GM21367 (cell line): ENCODE data around the gene CAPN15.

Source experiments
- ATAC-seq: cut with Tn5 transposase; IDR thresholded peaks from one replicate; pipeline ENCODE4 v1.9.1; 2021; ENCODE audit not compliant: unreplicated experiment

Gene CAPN15

DNA sequence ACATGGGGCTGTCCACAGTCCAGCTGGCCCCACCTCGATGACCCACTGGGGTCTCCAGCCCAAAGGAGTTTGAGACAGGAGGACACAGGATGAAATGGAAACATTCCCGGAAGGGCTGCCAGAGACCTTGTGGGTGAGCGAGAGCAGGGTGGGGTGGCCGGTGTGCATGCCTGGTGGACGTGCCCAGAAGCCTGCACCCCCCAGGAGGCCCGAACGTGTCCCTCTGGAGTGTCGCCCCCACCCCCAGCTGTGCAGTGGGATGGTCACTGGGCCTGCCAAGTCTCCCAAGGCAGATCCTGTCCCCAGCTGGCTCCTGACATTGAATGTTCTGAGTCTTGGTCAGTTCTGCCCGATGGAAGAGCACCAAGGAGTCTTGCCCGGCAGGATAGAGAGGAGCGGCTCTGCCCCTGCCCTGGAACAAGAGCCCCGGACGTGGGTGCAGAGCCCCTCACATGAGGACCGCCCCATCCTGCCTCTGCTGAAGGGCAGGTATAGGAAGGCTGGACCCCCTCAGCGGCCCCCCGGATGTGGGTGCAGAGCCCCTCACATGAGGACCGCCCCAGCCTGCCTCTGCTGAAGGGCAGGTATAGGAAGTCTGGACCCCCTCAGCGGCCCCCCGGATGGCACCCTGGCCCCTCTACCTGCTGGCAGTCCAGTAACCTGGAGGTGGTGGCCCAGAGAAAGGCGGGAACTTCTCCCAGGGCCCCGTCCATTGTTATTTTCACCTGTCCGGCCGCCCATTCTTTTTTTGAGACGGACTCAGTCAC lies 3.1 kb upstream of the CAPN15 start:
- ATAC-seq, result no peak

DNA sequence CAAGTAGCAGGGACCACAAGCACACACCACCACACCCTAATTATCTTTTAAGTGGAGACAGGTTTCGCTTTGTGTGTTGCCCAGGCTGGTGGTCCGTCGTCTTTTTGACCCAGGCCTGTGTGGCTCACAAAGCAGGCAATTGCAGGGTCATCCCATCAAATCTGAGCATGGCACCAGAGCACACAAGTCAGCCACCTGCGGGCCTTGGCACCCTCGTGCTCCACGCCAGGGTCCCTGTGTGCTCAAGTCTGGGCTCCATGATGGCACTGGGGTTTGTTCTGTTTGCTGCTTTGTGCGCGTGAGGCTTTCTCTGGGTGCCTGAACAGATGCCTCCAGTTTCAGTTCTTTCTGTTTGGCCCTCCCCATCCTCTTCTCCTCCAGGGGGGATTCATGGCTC lies 2.4 kb upstream of the CAPN15 start:
- no peak for ATAC-seq

DNA sequence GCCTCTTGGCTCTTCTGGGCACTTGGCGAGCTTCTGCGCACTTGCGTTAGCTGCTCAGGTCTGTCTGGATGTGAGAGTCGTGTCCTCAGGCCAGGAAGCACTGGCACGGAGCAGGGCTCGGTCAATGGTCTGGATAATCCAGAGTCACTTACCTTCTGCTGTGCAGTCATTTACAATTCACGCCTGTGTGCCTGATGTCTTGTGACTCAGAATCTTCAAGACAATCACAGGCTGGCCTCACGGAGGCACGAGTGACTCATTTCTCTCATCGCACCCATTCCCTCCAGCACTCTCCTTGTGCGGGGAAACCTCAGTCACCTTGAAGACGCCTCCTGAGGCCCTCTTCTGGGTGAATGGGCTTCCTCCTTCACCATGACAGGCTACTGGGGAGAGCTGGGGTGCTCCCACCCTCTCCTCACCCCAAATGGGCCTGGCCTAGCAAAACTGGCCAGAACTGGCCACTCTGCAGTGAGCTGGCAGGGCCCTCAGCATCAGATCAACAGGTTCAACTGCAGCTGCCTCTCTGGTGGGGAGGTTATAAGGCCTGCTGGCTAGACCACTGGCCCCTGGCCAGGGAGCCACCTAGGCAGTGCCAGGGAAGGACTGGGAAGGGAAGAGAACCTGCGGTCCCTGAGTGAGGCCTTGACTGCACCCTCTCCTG lies 1.9 kb upstream of the CAPN15 start:
- no peak for ATAC-seq

- ATAC-seq, result no peak
Measured at GRCh38 chr16:526181-527014, 1.1 kb upstream of the CAPN15 start.

DNA sequence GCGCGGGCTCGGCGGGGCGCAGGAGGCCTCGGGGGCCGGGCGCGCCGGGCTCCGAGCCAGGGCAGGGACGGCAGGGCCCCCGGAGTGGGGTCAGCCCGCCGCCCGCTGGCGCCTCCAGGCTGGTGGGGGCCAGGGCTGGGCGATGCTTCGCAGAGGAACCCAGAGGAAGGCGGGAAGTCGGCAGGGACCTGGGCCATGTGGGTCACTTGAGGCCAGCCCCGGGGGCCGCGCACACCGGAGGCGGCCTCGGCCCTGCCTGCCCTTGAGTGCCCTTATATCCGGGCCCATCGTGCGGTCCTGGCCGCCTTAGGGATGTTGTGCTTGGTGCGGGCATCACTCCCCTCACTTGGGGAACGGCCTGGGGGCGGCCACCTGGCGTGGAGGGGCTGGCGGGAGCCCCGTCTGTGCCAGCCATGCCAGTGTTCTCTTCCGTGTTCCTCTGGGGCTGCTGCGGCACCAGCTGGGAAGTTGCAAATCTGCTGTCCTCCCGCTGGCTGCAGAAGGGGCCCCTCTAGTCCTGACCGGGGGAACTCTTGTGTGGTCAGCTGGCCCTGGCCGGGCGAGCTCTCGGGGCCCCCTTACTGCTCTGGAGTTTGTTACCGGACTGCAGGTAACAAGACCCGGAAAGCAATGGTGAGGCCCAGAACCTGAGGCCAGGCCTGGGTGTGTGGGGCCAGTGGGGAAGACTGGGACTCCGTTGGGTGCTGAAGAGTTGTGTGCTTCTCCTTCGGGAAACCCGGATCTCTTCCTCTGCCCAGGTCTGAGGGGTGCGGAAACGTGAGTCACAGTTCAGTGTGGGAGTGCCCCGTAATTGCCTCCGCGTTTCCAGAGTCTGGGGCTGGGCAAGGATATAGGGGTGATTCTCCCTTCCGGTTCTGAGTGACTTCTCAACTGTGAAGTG lies 849 bp downstream of the CAPN15 start:
- ATAC-seq, result peak; percentile 0

DNA sequence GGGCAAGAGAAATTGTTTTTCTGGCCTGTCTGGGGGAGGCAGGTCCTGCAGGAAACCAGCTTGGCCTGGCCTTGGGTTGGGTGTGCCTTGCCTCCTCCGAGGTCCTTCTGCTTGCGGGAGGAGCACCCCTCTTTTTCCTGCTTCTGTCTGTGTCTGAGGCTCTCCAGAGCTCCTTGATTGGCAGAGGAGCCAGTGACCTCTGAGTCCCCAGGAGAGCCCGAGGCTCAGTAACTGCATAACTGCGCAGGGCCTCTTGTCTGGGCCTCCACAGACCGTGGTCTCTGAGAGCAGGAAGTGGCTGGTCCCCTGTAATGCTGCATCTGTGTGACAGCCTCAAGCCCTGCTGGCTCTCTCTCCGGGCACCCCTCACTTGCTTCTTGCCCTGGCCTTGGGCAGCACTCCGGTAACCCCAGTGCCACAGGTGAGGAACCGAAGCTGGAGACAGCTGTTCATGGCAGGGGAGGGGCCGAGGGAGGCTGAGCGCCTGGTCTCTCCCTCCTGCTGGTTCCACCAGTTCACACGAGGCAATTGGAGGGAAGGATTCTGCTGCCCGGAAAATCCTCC lies 1.6 kb downstream of the CAPN15 start:
- ATAC-seq, result no peak

DNA sequence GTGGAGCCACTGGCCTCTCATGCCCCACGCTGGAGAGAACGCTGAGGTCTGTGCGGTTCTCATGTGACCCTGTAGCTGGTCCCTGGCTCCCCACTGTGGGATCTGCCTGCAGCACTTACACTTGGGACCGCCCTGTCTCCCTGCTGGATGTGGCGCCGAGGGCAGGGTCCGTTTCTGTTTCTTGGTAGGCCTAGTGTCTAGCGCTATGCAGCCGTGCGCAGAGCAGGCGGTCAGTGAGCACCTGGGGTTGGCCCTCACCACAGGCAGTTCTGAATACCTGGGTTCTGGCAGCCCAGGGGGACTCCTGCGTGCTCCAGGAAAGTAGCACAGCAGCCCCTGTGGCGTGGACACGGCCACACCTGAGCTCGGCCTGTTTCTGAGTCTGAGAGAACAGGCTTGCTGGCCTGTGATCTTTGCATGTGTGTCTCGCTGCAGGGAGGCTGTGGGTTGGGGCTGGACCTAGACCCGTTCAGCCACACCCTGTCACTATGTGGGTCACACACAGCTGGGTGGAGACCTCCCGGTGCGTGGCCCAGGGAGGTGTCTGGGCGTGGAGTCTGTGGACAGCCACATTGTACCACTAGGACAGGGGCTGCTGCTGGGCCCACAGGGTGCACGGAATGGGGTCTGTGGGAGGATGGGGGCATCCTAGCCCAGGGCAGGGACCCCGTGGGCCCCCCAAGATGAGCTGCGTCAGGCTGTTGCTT lies 2.8 kb downstream of the CAPN15 start:
- ATAC-seq, result no peak

GRCh38 chr16:531494-532125 lies 4.1 kb downstream of the CAPN15 start:
- ATAC-seq, result no peak

DNA sequence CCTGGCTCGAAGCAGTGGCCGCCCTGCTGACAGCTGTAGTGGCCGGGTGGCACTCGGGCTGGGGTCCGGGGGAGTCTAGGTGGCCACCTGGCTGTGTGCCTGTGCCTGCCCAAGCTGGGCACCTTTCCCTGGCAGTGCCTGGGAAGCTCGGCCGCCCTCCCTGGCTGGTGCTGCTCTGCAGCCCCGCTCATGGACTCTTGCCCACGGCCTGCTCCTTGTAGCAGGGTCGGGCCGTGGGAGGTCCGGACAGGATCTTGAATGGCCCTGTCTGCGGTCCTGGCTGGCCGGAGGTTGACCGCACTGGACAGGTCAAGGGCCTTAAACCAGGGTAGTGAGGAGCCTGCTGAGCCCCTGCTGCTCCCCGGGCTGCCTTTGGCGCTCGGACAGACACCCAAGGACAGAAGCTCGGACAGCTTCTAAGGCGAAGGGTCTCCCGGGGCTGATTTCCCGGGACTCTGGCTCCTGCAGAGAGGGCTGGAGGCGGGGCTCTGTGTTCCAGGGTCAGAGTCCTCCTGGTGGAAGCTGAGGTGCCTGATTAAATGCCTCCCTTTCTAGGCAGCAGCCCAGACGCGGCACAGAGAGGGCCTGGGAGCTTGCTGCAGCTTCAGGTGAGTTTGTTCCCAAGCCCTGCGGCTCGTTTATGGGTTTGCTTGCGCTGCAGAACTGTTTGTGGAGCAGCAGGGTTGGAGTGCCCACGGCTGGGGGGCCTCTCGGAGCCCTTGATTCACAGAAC lies 6.0 kb downstream of the CAPN15 start:
- no peak for ATAC-seq

GRCh38 chr16:534135-534534 lies 6.6 kb downstream of the CAPN15 start:
- no peak for ATAC-seq

GRCh38 chr16:534856-535445 lies 7.4 kb downstream of the CAPN15 start:
- ATAC-seq, result no peak

GRCh38 chr16:535446-536405 lies 8.2 kb downstream of the CAPN15 start:
- ATAC-seq, result no peak

DNA sequence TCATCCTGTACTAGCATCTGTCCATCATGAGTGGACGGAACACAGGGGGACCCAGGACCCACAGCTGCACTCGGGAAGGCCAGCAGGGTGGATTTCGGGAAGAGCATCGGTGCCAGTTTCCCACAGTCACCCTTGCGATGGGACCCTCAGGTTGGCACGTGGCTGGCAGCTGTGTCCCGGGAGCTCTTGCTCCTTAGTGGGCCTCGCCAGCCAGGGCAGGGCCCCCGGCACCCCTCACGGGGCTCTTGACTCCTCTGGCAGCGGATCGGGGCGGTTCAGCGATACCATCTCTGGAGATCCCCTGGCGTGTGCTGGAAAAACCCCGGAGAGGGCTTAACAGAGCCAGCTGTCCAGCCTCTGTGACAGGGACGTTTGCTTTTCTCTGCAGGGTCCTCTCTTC lies 9.2 kb downstream of the CAPN15 start:
- ATAC-seq, result no peak

DNA sequence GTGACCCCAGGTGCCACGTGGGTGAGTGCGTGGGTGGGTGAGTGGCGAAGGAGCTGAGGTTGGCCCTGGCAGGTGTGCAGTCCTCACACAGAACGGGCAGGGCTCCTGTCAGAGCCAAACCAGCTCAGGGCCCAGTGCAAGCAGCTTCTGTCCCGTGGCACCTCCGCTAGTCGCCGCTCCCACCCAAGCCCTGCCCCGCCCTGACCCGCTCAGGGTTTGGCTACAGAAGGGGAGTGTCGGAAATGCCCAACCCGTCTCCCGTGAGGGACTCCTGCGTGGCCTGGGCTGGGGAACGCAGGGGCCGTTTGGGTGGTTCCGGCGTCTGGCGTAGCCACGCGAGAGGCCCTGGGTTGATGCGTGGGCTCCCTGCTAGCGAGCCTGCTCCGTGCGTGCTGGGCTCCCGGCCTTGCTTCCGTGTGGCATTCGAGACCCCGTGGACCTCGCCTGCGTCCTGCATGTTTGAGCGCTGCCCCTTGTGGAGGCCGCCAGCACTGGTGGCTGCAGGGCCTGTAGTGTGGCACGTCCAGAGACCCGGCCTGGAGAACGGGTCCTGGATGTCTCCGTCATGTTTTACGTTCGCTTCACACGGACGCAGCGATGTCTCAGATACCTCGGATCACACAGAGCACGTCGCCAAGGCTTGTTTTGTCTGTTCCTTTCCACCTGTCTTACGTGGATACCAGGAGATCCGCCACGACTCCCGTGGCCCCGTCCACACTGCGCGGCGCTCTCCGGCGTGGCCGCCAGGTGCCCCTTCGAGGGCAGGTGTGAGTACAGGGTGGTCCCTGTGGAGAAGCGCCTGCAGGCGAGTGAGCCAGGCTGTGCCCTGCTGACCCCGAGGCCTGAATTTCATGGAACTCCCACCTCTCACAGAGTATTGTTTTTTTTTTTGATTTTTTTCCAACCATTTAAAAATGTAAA lies 10.2 kb downstream of the CAPN15 start:
- no peak for ATAC-seq

- ATAC-seq, result no peak
Measured at GRCh38 chr16:539901-540530, 12.5 kb downstream of the CAPN15 start.
